Measurements from ENCODE around the gene SEL1L2. TPM values are rescaled to one million over a fixed set of nuclear protein-coding genes. Genes with fewer than 3 reads are reported as not detected.

The SEL1L2 gene
- total and polyA plus RNA-seq, 7 experiments from 2014 or later: not detected

GRCh38 chr20:13799974-13800373 lies 190.4 kb downstream of the SEL1L2 start:
- no peak for DNase-seq
- Mint-ChIP-seq H3K36me3 (peaks cover 3 to 54% (median 31%) of the 10 kb centered on the region in 5 donors), H3K4me1 (peaks cover 0 to 9% (median 5%) of the 10 kb centered on the region in 7 donors), H3K9me3 (no peaks in the 10 kb centered on the region), H3K27ac (peak overlapping the region in 5 of 9 donors; percentile 0 to 16 (median 6)), H3K4me3 (no peak overlapping the region), H3K27me3 (no peaks in the 10 kb centered on the region)
- Histone ChIP-seq H3K9me3 (ENCODE audit: control insufficient read depth in 2 of 3, low read length in 3 of 3) (no peaks in the 10 kb centered on the region), H3K27me3 (ENCODE audit: control insufficient read depth in 2 of 2, insufficient read depth in 2 of 2, low read length in 2 of 2) (no peaks in the 10 kb centered on the region), H3K4me1 (ENCODE audit: control insufficient read depth in 2 of 2, insufficient read depth in 2 of 2, low read length in 2 of 2) (no peaks in the 10 kb centered on the region), H3K4me3 (ENCODE audit: low read length) (no peak overlapping the region), H3K27ac (ENCODE audit: low read depth, low read length) (no peak overlapping the region), H3K36me3 (ENCODE audit: control insufficient read depth in 2 of 3, insufficient read depth in 3 of 3, low read length in 3 of 3) (peaks cover 17 to 77% (median 21%) of the 10 kb centered on the region in 3 experiments)
- intact Hi-C loops (cut with micrococcal nuclease): no loop called here
- POLR2A ChIA-PET: no interaction called here
- CTCF ChIA-PET: no interaction called here
- ATAC-seq: no peak

Other genes with a start within 250 kb of the SEL1L2 start
- gene ESF1, start 205.7 kb downstream of the SEL1L2 start, total RNA-seq: 10 to 100 TPM in 4 of 5 experiments, 1 to 10 TPM in 1; 7.9 to 16.9 (median 14.5) TPM
- gene ESF1, start 205.7 kb downstream of the SEL1L2 start, polyA plus RNA-seq: 1 to 10 TPM; 7.2 to 8.5 TPM
- 10 to 100 TPM; 23.8 to 43.6 (median 28.9) TPM for gene NDUFAF5, start 205.6 kb downstream of the SEL1L2 start, total RNA-seq
- gene NDUFAF5, start 205.6 kb downstream of the SEL1L2 start, polyA plus RNA-seq: 1 to 10 TPM; 5.1 to 7.4 TPM
- under 1 TPM in 3 of 5 experiments, not detected in 2; 0.27 to 0.86 (median 0.34) TPM for gene MACROD2, start 4.9 kb upstream of the SEL1L2 start, total RNA-seq
- not detected for gene MACROD2, start 4.9 kb upstream of the SEL1L2 start, polyA plus RNA-seq

Measured in naive thymus-derived CD4-positive, alpha-beta T cell (primary cell).